ENCODE measurements around the gene HLA-G.

DNA sequence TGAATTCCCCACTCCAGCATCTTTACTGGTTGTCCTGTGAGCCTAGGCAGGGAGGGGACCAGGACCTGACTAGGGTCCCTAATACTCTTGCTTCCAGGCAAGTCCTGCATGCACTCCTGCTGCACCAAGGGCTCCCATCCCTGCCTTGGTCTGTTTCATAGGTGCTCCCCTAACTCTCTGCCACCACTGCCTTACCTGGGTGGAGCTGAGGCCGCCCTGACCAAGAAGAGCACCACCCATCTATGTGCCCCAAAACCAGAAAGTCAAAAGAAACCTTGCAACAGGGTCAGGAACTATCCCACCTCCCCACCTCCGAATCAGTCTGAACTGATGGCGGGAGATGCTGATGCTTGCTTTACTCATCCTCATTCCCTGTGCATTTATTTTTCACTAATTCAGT lies 23.6 kb downstream of the HLA-G start:
- no peak for TF ChIP-seq POLR2A (IDR thresholded peaks at IDR 0.05)
- TF ChIP-seq, protein P1, sequence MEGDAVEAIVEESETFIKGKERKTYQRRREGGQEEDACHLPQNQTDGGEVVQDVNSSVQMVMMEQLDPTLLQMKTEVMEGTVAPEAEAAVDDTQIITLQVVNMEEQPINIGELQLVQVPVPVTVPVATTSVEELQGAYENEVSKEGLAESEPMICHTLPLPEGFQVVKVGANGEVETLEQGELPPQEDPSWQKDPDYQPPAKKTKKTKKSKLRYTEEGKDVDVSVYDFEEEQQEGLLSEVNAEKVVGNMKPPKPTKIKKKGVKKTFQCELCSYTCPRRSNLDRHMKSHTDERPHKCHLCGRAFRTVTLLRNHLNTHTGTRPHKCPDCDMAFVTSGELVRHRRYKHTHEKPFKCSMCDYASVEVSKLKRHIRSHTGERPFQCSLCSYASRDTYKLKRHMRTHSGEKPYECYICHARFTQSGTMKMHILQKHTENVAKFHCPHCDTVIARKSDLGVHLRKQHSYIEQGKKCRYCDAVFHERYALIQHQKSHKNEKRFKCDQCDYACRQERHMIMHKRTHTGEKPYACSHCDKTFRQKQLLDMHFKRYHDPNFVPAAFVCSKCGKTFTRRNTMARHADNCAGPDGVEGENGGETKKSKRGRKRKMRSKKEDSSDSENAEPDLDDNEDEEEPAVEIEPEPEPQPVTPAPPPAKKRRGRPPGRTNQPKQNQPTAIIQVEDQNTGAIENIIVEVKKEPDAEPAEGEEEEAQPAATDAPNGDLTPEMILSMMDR (IDR thresholded peaks at IDR 0.05) = no peak

Measured in thyroid gland (tissue), 4 donors.